GM19395 (cell line): ENCODE data around the gene SDR39U1.

Source experiments
- ATAC-seq: cut with Tn5 transposase; IDR thresholded peaks from one replicate; pipeline ENCODE4 v1.9.1; 2021; ENCODE audit warnings: mild to moderate bottlenecking, moderate library complexity; ENCODE audit not compliant: unreplicated experiment

The SDR39U1 gene

GRCh38 chr14:24414077-24414476 is 28.5 kb downstream of the SDR39U1 start:
- no peak for ATAC-seq

- ATAC-seq = peak; percentile 54
Observed at GRCh38 chr14:24411443-24412389, 30.9 kb downstream of the SDR39U1 start.

- ATAC-seq = no peak
Observed at GRCh38 chr14:24409956-24410355, 32.6 kb downstream of the SDR39U1 start.

- no peak for ATAC-seq
Observed at GRCh38 chr14:24409192-24409591, 33.4 kb downstream of the SDR39U1 start.

- no peak for ATAC-seq
Observed at GRCh38 chr14:24408764-24409163, 33.8 kb downstream of the SDR39U1 start.

GRCh38 chr14:24407608-24408325 is 34.8 kb downstream of the SDR39U1 start:
- no peak for ATAC-seq

- ATAC-seq = no peak
Observed at GRCh38 chr14:24406416-24406815, 36.2 kb downstream of the SDR39U1 start.

GRCh38 chr14:24404814-24405213 is 37.8 kb downstream of the SDR39U1 start:
- ATAC-seq = no peak

GRCh38 chr14:24403294-24403998 is 39.1 kb downstream of the SDR39U1 start:
- no peak for ATAC-seq

- no peak for ATAC-seq
Observed at GRCh38 chr14:24401810-24402702, 40.5 kb downstream of the SDR39U1 start.

- ATAC-seq = no peak
Observed at GRCh38 chr14:24399999-24400718, 42.4 kb downstream of the SDR39U1 start.

GRCh38 chr14:24399447-24399822 is 43.1 kb downstream of the SDR39U1 start:
- ATAC-seq = no peak

GRCh38 chr14:24398653-24399446 is 43.7 kb downstream of the SDR39U1 start, which contains the start of gene NYNRIN:
Gene NYNRIN (plus strand): TSS chr14:24399003. CDS start chr14:24399247, 244 bp downstream.
- no peak for ATAC-seq

GRCh38 chr14:24398293-24398652 is 44.3 kb downstream of the SDR39U1 start:
- ATAC-seq = no peak

- ATAC-seq = no peak
Observed at GRCh38 chr14:24397639-24398292, 44.8 kb downstream of the SDR39U1 start.

- ATAC-seq = no peak
Observed at GRCh38 chr14:24395609-24396582, 46.7 kb downstream of the SDR39U1 start.

- ATAC-seq = no peak
Observed at GRCh38 chr14:24394275-24394674, 48.3 kb downstream of the SDR39U1 start.
